ENCODE measurements around the gene LTV1. TPM values are rescaled to one million over a fixed set of nuclear protein-coding genes. Genes with fewer than 3 reads are reported as not detected.
"Not testable (repeated sequence)": the region's sequence is repeated elsewhere in the genome, so short reads cannot be mapped to it uniquely, and the experiment has no call there.

Gene LTV1
- total and polyA plus RNA-seq, 2 donors (not counting 1 experiment from before 2014, with no cell fraction given), result 7.8 to 27.3 TPM

DNA sequence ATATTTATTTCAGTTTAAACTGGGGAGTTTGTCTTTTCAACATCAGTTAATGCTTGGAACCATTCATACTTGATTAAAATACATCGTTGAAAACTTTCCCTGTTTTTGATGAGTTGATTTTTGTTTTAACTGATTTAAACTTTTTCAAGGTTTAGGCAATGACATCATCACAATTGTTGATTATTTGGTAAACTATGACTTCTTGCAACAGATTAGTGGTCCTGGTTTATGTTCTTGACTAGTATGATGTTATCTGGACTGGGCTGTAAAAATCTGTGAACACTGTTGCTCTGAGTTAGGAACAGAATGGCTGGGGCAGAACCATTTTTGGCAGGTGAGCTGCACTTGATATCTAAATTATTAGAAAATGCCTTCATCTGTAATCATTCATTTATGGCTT, 21.1 kb downstream of the LTV1 start, which contains the start of gene ZC2HC1B:
Gene ZC2HC1B (plus strand): TSS at position 241 of the 400 bp plus-strand sequence. CDS start 66 bp downstream, at position 307.
- no CpG with 5 or more reads among the region's 1 CpG for WGBS (ENCODE audit: insufficient coverage)
- no peak within 1 kb of the TSS for H3K27ac Mint-ChIP-seq
- no peaks in the 10 kb centered on the region for H3K4me1 Mint-ChIP-seq

GRCh38 chr6:143867236-143867635, 24.1 kb downstream of the LTV1 start:
- Histone ChIP-seq H3K27ac (ENCODE audit: low read length in 2 of 2) (no peak overlapping the region), H3K9me3 (ENCODE audit: control extremely low read depth in 1 of 3, control insufficient read depth in 2 of 3, insufficient read depth in 1 of 3, low read length in 2 of 3) (no peaks in the 10 kb centered on the region), H3K4me1 (ENCODE audit: control insufficient read depth in 2 of 2, insufficient read depth in 2 of 2, low read length in 2 of 2) (no peaks in the 10 kb centered on the region), H3K36me3 (replicated peaks in 1 of 2; ENCODE audit: control extremely low read depth in 1 of 2, control insufficient read depth in 1 of 2, extremely low read depth in 1 of 2, insufficient read depth in 2 of 2, low read length in 1 of 2) (peaks cover 11 to 21% of the 10 kb centered on the region in 2 experiments), H3K9ac (ENCODE audit: low read length) (no peak overlapping the region), H4K20me1 (ENCODE audit: control insufficient read depth, insufficient read depth, low read length, poor library complexity, severe bottlenecking) (no peaks in the 10 kb centered on the region), H3K4me2 (replicated peaks; ENCODE audit: low read depth, low read length, poor library complexity, severe bottlenecking) (no peak overlapping the region), H3K79me2 (ENCODE audit: control insufficient read depth, insufficient read depth, low read length) (no peaks in the 10 kb centered on the region), H3K27me3 (replicated peaks in 1 of 4; ENCODE audit: control extremely low read depth in 1 of 4, control insufficient read depth in 3 of 4, insufficient read depth in 4 of 4, low read length in 3 of 4) (no peaks in the 10 kb centered on the region), H3K4me3 (ENCODE audit: control extremely low read depth in 1 of 5, extremely low read depth in 1 of 5, insufficient read depth in 1 of 5, low read depth in 2 of 5, low read length in 4 of 5) (no peak overlapping the region), H2AFZ (ENCODE audit: insufficient read depth, low read depth, low read length, poor library complexity, severe bottlenecking) (no peak overlapping the region)
- TF ChIP-seq EZH2 (IDR thresholded peaks at IDR 0.05; ENCODE audit: borderline replicate concordance, insufficient read depth, low read depth, low read length, poor library complexity, severe bottlenecking), result no peak
- TF ChIP-seq, protein P1, sequence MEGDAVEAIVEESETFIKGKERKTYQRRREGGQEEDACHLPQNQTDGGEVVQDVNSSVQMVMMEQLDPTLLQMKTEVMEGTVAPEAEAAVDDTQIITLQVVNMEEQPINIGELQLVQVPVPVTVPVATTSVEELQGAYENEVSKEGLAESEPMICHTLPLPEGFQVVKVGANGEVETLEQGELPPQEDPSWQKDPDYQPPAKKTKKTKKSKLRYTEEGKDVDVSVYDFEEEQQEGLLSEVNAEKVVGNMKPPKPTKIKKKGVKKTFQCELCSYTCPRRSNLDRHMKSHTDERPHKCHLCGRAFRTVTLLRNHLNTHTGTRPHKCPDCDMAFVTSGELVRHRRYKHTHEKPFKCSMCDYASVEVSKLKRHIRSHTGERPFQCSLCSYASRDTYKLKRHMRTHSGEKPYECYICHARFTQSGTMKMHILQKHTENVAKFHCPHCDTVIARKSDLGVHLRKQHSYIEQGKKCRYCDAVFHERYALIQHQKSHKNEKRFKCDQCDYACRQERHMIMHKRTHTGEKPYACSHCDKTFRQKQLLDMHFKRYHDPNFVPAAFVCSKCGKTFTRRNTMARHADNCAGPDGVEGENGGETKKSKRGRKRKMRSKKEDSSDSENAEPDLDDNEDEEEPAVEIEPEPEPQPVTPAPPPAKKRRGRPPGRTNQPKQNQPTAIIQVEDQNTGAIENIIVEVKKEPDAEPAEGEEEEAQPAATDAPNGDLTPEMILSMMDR (IDR thresholded peaks at IDR 0.05), result no peak
- intact Hi-C loops (cut with micrococcal nuclease), result no loop called here
- Mint-ChIP-seq H3K4me3 (no peak overlapping the region), H3K27me3 (no peaks in the 10 kb centered on the region), H3K4me1 (no peaks in the 10 kb centered on the region), H3K9me3 (ENCODE audit: insufficient read depth) (no peaks in the 10 kb centered on the region), H3K27ac (no peak overlapping the region)
- POLR2A ChIA-PET, result no interaction called here
- DNase-seq (no peak), ATAC-seq (ENCODE audit: low read depth) (no peak)
- CTCF ChIA-PET, result no interaction called here

More for the DNA sequence above, 21.1 kb downstream of the LTV1 start, which contains the start of gene ZC2HC1B:
- Mint-ChIP-seq H3K4me3 (no peak within 1 kb of the TSS), H3K9me3 (ENCODE audit: insufficient read depth) (no peaks in the 10 kb centered on the region), H3K27me3 (no peaks in the 10 kb centered on the region)
- no peaks in the 10 kb centered on the region for H3K27me3 ChIP-seq (replicated peaks in 1 of 4; ENCODE audit: control extremely low read depth in 1 of 4, control insufficient read depth in 3 of 4, insufficient read depth in 4 of 4, low read length in 3 of 4)
- H3K79me2 ChIP-seq (ENCODE audit: control insufficient read depth, insufficient read depth, low read length), result no peaks in the 10 kb centered on the region
- no peak for ATAC-seq (ENCODE audit: low read depth)
- TF ChIP-seq, protein P1 (IDR thresholded peaks at IDR 0.05), result no peak
- no peak for TF ChIP-seq EZH2 (IDR thresholded peaks at IDR 0.05; ENCODE audit: borderline replicate concordance, insufficient read depth, low read depth, low read length, poor library complexity, severe bottlenecking)
- intact Hi-C loops (cut with micrococcal nuclease), result no loop called here
- no peaks in the 10 kb centered on the region for H3K9me3 ChIP-seq (ENCODE audit: control extremely low read depth in 1 of 3, control insufficient read depth in 2 of 3, insufficient read depth in 1 of 3, low read length in 2 of 3)
- H3K4me3 ChIP-seq (ENCODE audit: control extremely low read depth in 1 of 5, extremely low read depth in 1 of 5, insufficient read depth in 1 of 5, low read depth in 2 of 5, low read length in 4 of 5), result no peak within 1 kb of the TSS
- no peak within 1 kb of the TSS for H3K9ac ChIP-seq (ENCODE audit: low read length)
- CTCF ChIA-PET, result no interaction called here
- no peak within 1 kb of the TSS for H3K27ac ChIP-seq (ENCODE audit: low read length in 2 of 2)
- no peaks in the 10 kb centered on the region for H4K20me1 ChIP-seq (ENCODE audit: control insufficient read depth, insufficient read depth, low read length, poor library complexity, severe bottlenecking)
- POLR2A ChIA-PET, result no interaction called here
- H3K4me2 ChIP-seq (replicated peaks; ENCODE audit: low read depth, low read length, poor library complexity, severe bottlenecking), result no peak within 1 kb of the TSS
- no peak for DNase-seq
- peaks cover 17 to 49% of the 10 kb centered on the region in 2 experiments for H3K36me3 ChIP-seq (replicated peaks in 1 of 2; ENCODE audit: control extremely low read depth in 1 of 2, control insufficient read depth in 1 of 2, extremely low read depth in 1 of 2, insufficient read depth in 2 of 2, low read length in 1 of 2)
- H3K4me1 ChIP-seq (ENCODE audit: control insufficient read depth in 2 of 2, insufficient read depth in 2 of 2, low read length in 2 of 2), result no peaks in the 10 kb centered on the region
- no peak within 1 kb of the TSS for H2AFZ ChIP-seq (ENCODE audit: insufficient read depth, low read depth, low read length, poor library complexity, severe bottlenecking)

- H3K9me3 Mint-ChIP-seq (ENCODE audit: insufficient read depth); ATAC-seq (ENCODE audit: low read depth); H3K4me2 ChIP-seq (replicated peaks; ENCODE audit: low read depth, low read length, poor library complexity, severe bottlenecking); POLR2A ChIA-PET; H4K20me1 ChIP-seq (ENCODE audit: control insufficient read depth, insufficient read depth, low read length, poor library complexity, severe bottlenecking); CTCF ChIA-PET; intact Hi-C loops (cut with micrococcal nuclease); H3K4me1 ChIP-seq (ENCODE audit: control insufficient read depth in 2 of 2, insufficient read depth in 2 of 2, low read length in 2 of 2); H2AFZ ChIP-seq (ENCODE audit: insufficient read depth, low read depth, low read length, poor library complexity, severe bottlenecking); H3K9ac ChIP-seq (ENCODE audit: low read length); H3K27ac Mint-ChIP-seq; H3K27me3 ChIP-seq (replicated peaks in 1 of 4; ENCODE audit: control extremely low read depth in 1 of 4, control insufficient read depth in 3 of 4, insufficient read depth in 4 of 4, low read length in 3 of 4); H3K4me3 ChIP-seq (ENCODE audit: control extremely low read depth in 1 of 5, extremely low read depth in 1 of 5, insufficient read depth in 1 of 5, low read depth in 2 of 5, low read length in 4 of 5); H3K9me3 ChIP-seq (ENCODE audit: control extremely low read depth in 1 of 3, control insufficient read depth in 2 of 3, insufficient read depth in 1 of 3, low read length in 2 of 3); H3K36me3 ChIP-seq (replicated peaks in 1 of 2; ENCODE audit: control extremely low read depth in 1 of 2, control insufficient read depth in 1 of 2, extremely low read depth in 1 of 2, insufficient read depth in 2 of 2, low read length in 1 of 2); H3K4me1 Mint-ChIP-seq; H3K27ac ChIP-seq (ENCODE audit: low read length in 2 of 2); H3K27me3 Mint-ChIP-seq; H3K4me3 Mint-ChIP-seq; H3K79me2 ChIP-seq (ENCODE audit: control insufficient read depth, insufficient read depth, low read length); DNase-seq: not testable (repeated sequence)
- 100% methylated on average over 1 of the region's 3 CpGs for WGBS (ENCODE audit: insufficient coverage)
Measured at GRCh38 chr6:143868808-143869207, 25.7 kb downstream of the LTV1 start.

All from B cell (primary cell).